ENCODE measurements around the gene PKHD1.

Gene PKHD1

DNA sequence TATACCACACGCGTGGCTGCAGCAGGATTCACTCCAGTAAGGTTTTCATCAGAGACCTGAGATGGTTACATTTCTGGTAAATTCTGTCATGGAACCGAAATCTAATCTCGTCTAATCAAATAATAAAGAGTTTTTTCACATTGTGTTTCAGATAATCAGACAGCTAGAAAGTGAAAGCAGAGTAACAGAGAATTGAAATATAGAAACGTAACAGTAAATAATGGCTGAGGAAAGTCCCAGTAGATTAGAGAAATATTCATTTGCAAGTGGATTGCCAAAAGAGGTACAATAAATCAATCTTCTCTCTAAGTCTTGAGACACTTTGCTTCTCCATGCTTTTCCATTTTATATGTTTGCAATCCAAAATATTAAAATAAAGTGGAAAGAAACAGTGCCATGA lies 42.4 kb downstream of the PKHD1 start:
- no peak for DNase-seq

DNA sequence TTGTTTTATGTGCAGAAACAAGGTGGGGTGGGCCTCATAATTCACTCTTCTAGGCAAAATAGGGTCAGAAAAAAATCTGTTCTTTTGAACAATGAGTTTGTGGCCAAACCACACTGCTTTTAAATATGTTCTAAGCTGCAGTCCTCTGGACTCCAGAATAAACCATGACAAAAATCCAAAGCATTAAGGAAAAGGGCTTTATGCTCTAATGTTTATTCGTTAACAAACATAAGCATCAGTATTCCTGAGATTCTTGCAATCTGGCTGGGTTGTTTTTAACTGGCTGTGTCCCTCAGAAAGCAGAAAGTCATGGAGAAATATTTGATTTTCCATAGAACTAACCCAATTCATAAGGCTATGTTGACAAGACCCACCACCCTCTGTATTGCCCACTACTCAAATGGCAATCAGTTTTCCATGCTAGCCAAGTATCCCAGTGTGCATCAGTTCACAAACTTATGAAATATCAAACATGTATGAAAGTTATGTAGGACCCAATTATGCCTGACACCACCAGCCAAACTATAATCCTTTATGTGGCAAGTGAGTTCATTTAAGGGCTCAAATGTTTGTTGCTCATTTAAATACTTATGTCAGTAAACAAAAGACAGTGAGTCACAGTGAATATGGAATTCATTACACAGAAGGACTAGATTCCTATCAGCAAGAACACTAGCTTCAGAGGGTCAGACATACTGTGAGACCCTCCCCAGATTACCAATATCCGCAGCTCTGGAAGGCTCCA lies 45.1 kb downstream of the PKHD1 start:
- DNase-seq = no peak

DNA sequence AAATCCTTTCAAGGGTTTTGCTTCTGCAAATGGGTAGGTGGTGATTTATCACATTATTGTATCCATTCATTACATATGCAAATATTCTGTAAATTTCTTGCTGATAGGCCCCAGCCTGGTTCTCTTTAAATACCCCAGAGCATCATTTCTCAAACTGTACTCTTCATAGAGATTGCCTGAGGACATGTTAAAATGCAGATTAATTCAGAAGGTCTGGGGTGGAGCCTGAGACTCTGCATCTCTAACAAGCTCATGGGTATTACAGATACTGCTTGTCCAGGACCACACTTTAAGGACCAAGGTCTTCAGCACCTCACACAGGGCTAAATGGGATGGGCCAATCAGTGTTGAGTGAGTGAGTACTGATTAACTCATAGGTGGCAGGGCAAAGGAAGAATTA lies 46.3 kb downstream of the PKHD1 start:
- no peak for DNase-seq

DNA sequence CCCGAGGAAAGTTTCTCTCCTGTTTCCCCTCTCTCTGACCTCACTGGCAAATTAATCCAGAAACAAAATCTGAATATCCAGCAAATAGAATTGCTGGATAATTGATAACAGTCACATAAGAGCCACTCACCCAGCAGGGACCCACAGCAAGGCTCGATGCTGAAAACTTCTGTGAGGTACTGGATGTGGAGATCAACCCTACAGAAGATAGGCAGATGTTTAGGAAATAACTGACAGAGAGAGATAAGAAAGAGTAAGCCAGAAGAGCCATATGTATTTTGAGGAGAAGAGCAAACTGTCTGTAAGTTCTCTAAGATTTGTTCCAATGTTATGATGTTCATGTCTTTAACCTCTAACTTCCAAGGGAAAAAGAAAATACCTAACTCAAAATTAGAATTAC lies 59.7 kb downstream of the PKHD1 start:
- no peak for DNase-seq

DNA sequence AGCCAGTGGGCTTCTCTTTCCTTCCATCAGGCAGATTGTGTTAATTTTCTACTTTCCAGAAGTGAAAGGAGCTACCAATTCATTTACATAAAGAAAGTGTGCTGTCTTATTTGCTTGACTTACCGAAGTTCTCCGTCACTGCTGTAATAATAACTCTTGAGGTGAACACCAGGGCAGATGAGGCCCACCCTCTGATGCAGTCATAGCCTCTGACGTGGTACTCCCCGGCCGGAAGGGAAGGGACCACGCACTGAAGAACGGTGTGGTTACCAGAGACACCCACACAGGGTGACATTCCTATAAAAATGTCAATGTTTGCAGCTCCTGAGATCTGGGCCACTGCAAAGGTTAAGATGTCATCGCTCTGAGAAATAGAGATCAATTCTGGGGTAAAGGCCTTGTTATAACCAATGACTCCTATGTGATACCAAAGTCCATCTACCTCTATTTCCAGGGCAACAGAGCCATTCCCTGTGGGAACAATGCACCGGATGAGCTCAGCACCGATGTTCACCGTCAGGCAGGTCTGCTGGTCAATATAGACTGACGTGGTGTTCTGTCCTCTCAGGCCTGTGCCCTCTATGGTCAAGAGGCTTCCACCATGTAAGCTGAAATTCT lies 62.9 kb downstream of the PKHD1 start:
- no peak for DNase-seq

DNA sequence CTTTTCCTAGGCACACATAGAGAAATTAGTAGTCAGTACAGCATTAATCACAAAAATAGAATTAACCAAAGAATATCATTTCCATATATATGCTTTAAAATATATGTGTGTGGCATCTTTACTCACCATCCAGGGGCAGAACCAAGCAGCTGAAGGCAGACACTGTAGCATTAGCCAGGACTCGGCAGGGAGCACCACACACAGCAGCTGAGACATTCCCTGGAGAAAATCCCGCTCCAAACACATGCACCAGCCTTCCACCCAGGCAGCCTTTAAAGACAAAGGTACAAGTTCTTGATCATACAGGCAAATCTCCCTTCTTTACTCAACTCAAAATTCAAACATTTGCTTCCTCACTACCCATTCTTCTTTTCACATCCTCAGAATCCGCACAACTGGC lies 64.7 kb downstream of the PKHD1 start:
- DNase-seq = no peak

DNA sequence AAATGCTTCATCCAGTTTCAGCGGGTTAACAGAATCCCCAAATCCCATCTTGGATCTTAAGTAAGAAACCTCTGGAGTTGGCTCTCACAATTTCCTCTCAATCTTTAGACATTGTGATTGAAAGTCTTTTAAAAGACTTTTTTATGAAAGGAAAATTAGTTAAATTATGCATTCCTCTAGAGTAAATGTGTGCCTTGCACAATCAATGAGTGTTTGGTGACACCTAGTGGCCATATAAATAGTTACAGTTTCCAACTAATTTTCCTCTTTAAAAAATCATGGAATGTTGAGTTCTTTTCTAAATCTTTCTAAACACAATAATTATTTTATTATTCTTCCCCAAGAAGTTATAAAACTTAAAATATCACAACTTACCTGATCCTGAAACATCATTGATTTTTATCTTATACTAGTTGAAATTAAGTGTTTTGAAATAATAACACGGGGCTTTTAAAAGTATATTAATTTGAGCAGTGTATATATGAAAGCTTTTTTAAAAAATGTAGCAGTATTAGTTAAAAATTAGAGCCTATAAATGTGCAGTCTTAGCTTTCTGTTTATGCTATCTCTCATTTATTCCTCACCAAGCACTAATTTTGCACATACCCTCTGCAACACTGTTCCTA lies 66.4 kb downstream of the PKHD1 start:
- peak; percentile 16 for DNase-seq

DNA sequence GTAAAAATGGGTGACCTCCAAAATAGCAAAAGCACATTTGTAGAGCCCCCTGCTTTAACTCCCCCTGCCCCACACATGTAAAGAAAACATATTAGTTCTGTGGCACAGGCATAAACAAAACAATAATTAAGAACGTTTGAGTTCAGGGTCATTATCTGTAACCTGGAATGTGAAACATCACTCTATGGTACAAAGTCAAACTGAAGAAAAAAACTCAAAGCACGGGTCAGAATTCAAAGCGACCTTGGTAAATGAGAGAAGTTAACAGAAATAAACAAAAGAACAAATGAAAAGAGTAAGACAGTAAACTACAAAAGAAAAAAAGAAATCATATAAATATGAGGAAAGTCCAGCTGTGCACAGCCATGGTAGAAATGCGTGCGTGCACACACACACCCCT lies 67.5 kb downstream of the PKHD1 start:
- DNase-seq = no peak

DNA sequence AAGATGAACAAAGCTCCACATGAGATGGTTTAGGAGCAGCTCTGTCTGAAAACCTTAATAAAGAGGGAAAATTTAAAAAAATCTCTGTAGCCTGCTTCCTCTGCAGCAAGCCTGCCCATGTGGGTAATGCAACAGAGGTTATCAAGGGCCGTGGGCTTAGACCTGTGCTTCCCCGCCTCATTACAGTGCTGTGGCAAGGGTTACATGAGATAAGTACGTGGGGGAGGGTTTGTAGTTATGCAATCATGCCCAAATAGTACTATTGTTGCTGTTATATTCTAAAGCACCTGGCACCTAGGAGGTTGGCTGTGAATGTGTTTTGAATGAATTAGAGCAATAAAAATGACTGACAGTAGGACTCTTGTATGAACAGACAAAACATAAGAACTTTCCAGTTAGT lies 68.3 kb downstream of the PKHD1 start:
- no peak for DNase-seq

DNA sequence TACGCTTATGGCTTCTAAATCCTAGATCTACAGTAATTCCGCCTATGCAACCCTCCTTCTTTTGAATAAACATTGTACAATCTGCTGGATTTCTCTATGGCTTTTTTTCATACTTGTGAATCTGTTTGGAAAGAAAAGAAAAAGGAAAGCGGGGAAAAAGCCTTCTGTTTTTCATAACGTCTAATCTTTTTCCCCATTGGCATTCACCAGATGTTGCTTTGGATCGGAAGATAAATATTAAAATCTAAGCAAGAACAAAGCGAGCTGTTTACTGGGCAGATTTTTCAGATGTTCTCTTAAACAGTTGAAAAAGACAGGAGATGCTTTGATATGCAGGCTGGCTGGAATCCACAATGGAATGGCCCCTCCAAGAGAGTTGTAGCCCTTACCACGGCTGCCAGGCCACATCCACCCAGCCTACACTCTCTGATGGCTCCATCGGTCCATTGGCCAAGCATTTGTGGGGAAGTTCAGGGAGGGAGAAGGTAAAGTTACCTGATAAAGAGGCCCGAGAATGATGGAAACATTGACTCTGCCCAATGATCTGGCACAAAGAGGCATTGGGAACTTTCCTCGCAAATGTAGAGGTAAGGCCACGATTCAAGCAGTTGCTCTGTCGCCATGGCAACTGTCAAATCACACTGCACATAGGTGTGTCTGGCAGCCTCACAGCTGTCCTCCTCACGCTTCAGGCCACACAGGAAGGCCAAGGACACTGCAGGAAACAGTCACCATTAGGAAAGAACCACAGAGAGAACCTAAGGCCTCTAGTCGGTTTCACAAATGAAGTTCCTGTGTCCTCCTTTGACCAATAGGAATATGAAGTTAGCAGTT lies 70.3 kb downstream of the PKHD1 start:
- DNase-seq = no peak

DNA sequence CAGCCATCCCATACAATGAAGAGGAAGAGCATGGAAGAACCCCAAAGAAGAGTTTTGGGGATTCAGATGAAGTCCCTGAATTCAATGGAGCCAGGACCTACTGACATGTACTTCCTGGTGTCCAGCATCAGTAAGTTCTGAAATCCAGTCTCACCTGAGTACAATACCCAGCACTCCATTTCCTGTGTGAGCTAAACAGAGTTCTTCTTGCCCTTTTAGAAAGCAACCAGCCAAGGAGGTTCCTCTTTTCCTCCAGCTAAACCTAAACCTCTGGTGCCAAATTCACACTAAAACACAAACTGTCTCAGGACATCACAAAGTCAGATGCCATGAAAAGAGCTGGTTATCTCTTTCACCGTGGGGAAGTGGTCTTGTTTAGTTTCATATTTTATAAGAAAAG lies 71.5 kb downstream of the PKHD1 start:
- no peak for DNase-seq

DNA sequence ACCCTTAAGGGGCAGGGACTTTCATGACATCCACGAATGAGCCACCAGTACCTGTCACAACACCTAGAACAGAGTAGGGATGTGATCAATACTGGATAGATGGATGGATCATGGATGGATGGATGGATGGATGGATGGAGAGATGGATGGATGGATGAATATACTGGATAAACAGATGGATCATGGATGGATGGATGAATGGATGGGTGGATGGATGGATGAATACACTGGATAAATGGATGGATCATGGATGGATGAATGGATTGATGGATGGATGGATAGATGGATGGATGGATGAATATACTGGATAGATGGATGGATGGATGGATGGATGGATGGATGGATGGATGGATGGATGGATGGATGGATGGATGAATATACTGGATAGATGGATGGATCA lies 73.0 kb downstream of the PKHD1 start:
- DNase-seq = no peak

DNA sequence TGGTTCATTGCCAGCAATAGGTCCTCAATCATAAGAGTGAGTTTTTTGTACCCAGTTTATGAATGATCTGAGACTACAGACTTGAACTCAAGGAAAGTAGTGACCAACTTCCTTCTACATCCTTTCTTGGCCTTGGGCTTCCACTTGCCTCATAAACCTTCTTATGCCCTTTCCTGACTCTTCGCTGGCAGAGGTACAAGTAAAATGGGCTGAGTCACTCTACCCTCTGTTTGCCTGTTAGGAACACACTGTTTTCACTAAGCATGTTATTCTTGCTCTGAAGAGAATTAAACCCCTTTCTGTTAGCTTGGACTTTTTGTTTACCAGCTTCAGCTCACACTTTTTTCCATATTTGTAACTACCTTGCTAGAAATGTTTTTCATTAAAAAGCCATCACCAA lies 74.4 kb downstream of the PKHD1 start:
- DNase-seq = no peak

DNA sequence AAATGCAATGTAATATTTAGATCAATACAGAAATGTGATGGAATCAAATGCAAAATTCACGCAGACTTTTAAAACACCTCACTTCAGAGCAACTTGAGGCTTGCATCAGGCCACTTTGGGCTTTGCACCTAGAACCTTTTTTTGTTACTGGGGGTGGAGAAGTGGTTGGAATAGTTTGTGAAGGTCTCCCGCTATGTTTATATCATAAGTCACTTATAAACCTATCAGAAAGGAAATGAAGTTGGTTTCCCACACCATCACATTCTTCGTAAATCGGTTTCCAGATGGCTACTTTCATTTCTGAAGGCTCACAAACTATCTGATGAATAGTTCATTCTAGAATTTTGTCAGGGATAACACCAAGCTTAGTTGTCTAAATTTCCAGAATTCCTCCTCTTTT lies 74.8 kb downstream of the PKHD1 start:
- no peak for DNase-seq

DNA sequence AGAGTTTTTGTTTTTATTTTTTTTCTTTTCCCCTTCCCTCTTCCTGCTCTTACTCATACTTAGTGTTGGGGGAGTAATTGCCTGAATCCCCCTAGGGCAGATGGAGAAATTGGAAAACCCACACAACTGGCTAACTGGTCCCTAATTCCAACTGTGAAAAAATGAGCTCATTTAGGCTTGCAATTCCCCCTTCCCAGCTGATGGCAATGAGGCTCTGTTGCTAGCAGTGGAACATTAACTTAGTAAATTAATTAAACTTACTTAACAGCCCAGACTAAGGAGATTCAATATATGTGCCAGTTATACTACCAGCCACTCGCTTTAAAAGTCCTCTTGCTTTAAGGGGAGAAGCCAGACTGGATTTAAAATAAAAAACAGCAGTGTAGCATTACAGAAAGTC lies 76.6 kb downstream of the PKHD1 start:
- no peak for DNase-seq

DNA sequence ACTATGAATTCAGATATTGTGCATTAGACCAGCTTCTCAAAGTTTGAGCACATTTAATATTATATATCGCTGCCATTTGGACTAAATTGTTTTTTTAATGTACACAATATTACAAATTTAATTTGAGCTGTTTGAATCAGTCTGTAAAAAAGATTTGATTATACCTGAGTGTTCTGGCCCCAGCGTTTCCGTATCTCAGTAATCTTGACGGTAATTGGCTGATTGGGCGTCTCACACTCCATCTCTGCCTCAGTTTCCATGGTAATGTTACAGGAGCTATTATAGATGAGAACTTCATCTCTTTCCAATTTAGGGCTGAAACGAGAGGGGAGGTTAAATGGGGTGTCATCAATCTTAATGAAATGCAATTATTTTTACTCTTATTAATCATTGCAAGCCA lies 77.3 kb downstream of the PKHD1 start:
- DNase-seq = no peak

DNA sequence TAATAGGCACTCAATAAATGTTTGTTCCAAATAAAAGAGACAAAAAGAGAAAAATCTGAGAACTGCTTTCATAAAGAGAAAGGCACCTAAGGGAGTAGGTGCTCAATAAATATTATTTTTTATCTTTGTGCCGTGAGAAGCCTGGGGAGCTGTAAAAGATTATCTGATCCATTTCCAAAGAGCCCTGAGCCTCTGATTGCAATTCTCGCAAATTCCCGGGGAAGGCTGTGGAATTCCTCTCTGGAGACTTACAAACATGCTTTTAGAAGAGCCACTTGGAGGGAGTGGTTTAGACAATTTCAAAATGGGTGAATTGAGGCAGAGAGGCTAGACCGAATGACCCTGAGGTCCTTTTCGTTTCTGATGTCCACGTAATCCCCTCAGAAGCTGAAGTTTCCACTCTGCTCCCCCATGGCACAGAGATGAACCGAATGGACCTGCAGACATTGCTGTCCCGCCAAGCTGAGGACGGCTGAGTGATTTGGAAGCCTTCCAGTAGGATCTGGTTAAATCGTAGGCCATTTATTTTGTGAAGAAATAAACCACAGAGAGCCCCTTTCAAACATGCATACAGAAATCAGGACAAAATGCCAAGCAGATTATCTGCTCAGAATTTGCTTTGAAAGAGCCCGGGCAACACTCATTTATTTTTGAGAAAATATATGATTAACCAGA lies 77.8 kb downstream of the PKHD1 start:
- DNase-seq = no peak

DNA sequence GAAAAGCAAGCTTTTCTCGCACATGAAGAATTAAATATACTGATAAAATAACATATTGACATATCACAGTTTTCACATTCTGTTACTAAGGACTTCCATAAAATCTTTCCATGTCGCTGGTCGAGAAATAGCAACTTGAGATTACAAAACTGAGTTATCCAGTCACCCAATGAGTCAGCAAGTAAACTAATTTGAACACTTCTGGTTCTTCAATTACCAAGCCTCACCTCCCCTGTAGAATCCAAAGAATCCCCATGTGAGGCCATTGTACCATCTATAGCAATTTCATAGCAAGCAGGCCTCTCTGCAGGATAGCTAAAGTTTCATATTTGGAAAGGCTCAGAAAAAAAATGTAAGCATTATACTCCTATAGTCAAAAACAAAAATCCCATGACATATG lies 87.3 kb downstream of the PKHD1 start:
- no peak for DNase-seq

DNA sequence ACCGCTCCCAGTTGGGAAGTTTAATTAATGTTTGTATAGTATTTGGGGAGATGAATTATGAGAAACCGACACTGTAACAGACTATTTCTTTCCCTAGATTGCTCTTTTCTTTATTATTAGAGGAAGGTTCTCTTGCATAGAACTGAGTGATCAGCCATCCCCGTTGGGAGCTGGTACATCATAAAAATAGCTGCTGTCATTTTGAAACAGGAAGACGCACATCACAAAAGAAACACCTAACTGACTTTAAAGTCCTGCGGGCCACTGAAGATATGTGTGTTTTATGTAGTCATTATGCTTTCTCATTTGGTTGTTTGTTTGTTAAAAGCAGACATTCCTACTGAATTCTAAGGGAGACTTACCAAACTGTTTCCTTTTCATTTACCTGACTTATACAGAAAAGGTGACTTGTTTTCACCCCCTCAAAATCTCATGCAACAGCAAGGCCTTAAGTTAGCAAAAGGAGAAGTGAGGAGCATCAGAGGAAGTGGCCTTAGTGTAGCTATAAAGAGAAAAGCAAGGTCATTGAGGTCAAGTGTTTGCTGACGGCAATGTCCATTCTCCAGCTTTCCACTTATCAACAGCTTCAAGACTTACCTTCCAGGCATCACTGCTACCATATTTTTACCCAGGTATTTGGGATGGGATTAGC lies 91.0 kb downstream of the PKHD1 start:
- no peak for DNase-seq

DNA sequence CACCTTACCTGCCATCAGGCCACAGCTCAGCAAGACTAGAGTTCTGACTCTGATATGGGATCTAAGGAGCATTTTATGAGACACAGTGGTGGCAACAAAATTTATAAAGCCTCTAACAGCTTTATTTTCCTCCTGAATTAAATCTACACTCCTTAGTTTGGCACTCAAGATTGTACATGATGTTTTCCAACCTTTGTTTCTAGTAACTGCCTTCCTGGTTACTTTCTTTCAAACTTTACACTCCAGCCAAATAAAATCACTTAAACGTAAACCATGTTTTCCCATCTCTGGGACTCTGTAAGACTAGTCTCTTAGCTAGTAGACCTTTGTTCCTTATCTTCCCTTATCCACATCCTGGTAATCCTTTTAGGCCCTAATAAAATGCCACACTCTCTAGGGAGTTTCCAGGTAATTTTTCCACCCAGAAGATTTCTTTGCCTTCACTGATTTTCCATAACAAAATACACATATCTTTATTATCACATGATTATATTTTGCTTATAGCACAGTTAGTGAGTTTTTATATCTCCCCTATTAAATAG lies 92.1 kb downstream of the PKHD1 start:
- no peak for DNase-seq

DNA sequence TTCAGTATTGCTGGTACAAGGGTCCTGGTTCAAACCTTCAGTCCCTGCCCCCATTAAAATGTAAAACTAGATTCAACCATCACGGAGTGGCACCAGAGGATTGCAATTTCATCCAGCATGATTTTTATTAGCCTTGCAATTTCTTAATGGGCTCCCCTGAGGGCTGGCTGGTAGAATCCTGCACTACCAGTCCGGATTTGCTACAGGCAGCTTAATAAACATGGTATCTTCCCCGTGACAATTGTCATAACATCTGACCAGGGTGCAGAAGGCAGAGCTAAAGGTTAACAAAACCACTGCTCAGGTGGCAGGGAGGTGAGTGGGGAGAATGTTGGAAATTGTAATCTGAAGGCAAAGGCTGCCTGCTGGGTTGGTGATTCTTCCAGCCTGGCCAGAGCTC lies 94.5 kb downstream of the PKHD1 start:
- no peak for DNase-seq

DNA sequence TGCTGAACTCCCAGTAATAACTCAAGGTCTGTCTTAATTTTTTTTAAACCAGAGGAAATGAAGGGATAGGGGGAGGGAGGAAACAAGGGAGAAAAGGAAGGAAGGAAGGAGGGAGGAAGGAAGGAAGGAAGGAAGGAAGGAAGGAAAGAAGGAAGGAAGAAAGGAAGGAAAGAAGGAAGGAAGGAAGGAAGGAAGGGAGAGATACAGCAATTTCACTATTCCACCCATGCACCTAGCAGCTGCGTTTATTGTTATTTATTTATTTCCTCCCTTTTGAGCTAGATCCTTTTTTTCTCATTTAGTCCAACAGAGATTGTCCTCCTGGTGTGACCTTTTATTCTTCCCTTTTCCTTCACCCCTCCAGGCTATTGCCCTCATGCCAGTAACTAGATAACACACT lies 97.6 kb downstream of the PKHD1 start:
- no peak for DNase-seq

Data from midbrain (tissue), 1 donor.